ENCODE data around the gene CIB4. TPM values are rescaled to one million over a fixed set of nuclear protein-coding genes. Genes with fewer than 3 reads are reported as not detected.
A peak's percentile ranks its signal among the peaks of the same experiment; 100 is the strongest.

The CIB4 gene
- total and polyA plus RNA-seq, 9 of the 15 experiments (the other 6 are each of a cell fraction or from before 2014, with no cell fraction given), result not detected

DNA sequence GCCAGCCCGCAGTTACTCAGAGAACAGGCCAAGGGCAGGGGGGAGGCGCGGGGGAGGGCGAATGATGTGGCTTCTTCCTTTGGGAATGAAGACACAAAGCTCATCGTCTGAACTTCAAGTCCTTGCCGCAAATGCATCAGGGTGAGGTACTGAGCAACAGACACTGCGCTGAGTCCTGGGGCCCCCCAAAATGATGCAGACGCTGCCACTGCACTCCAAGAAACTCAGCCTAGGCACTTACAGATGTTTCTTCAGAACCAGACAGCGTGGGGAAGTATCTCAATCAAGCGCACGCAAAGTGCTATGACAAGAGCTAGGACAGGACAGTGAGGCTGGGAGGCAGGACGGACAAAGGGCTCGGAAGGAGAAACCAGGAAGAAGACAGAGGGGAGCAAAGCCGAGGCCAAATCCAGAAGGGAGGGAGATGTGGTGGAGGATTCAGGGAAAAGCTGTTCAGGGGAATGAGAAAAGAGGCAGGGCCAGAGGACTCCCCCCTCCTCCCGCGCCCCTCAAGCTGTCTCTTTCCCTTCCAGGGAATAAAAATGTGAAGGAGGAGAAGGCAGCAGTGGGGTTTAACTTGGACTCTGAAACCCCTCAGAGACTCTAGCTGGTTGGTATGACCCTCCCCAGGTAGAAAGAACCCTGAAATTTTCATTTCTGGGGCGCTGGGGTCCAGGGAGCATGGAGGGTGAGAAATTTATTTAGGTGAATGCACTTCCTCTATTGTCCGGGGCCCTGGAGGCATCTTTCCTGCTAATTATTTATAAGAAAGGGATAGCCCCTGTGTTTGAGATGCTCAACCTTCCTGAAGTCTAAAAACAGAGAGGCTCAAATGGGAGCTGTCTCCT lies 34.9 kb downstream of the CIB4 start (continued):
- TF ChIP-seq, protein P1, sequence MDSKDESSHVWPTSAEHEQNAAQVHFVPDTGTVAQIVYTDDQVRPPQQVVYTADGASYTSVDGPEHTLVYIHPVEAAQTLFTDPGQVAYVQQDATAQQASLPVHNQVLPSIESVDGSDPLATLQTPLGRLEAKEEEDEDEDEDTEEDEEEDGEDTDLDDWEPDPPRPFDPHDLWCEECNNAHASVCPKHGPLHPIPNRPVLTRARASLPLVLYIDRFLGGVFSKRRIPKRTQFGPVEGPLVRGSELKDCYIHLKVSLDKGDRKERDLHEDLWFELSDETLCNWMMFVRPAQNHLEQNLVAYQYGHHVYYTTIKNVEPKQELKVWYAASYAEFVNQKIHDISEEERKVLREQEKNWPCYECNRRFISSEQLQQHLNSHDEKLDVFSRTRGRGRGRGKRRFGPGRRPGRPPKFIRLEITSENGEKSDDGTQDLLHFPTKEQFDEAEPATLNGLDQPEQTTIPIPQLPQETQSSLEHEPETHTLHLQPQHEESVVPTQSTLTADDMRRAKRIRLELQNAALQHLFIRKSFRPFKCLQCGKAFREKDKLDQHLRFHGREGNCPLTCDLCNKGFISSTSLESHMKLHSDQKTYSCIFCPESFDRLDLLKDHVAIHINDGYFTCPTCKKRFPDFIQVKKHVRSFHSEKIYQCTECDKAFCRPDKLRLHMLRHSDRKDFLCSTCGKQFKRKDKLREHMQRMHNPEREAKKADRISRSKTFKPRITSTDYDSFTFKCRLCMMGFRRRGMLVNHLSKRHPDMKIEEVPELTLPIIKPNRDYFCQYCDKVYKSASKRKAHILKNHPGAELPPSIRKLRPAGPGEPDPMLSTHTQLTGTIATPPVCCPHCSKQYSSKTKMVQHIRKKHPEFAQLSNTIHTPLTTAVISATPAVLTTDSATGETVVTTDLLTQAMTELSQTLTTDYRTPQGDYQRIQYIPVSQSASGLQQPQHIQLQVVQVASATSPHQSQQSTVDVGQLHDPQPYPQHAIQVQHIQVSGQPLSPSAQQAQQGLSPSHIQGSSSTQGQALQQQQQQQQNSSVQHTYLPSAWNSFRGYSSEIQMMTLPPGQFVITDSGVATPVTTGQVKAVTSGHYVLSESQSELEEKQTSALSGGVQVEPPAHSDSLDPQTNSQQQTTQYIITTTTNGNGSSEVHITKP (IDR thresholded peaks at IDR 0.05; ENCODE audit: partially characterized antibody), result peak; percentile 82
- TF ChIP-seq, protein P2, sequence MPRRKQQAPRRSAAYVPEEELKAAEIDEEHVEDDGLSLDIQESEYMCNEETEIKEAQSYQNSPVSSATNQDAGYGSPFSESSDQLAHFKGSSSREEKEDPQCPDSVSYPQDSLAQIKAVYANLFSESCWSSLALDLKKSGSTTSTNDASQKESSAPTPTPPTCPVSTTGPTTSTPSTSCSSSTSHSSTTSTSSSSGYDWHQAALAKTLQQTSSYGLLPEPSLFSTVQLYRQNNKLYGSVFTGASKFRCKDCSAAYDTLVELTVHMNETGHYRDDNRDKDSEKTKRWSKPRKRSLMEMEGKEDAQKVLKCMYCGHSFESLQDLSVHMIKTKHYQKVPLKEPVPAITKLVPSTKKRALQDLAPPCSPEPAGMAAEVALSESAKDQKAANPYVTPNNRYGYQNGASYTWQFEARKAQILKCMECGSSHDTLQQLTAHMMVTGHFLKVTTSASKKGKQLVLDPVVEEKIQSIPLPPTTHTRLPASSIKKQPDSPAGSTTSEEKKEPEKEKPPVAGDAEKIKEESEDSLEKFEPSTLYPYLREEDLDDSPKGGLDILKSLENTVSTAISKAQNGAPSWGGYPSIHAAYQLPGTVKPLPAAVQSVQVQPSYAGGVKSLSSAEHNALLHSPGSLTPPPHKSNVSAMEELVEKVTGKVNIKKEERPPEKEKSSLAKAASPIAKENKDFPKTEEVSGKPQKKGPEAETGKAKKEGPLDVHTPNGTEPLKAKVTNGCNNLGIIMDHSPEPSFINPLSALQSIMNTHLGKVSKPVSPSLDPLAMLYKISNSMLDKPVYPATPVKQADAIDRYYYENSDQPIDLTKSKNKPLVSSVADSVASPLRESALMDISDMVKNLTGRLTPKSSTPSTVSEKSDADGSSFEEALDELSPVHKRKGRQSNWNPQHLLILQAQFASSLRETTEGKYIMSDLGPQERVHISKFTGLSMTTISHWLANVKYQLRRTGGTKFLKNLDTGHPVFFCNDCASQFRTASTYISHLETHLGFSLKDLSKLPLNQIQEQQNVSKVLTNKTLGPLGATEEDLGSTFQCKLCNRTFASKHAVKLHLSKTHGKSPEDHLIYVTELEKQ (CRISPR knock-in tag; IDR thresholded peaks at IDR 0.05), result no peak
